HEK293T (cell line): ENCODE results near the gene TMUB1.

Experiments used
- ARNT ChIP-seq: fragments of 450-650 bp; IDR thresholded peaks from 2 replicates; pipeline ENCODE4 v1.6.1; 2017; ENCODE audit warnings: mild to moderate bottlenecking
- ELF4 ChIP-seq: fragments of 450-650 bp; IDR thresholded peaks from 2 replicates; pipeline ENCODE4 v1.6.1; 2017; ENCODE audit warnings: antibody characterized with exemption
- FOXK2 ChIP-seq: fragments of 450-650 bp; IDR thresholded peaks from 2 replicates; pipeline ENCODE4 v1.6.1; 2016; ENCODE audit warnings: mild to moderate bottlenecking
- FOXM1 ChIP-seq: fragments of 450-650 bp; IDR thresholded peaks from 2 replicates; pipeline ENCODE4 v1.6.1; 2017; ENCODE audit warnings: mild to moderate bottlenecking, borderline replicate concordance
- L3MBTL2 ChIP-seq: fragments of 450-650 bp; conservative IDR thresholded peaks from 2 replicates; pipeline ENCODE4 v1.6.1; 2016; ENCODE audit warnings: mild to moderate bottlenecking
- LEF1 ChIP-seq: fragments of 450-650 bp; IDR thresholded peaks from 2 replicates; pipeline ENCODE4 v1.6.1; 2017; ENCODE audit warnings: mild to moderate bottlenecking, borderline replicate concordance
- NFRKB ChIP-seq: fragments of 450-650 bp; IDR thresholded peaks from 2 replicates; pipeline ENCODE4 v1.6.1; 2016; ENCODE audit warnings: mild to moderate bottlenecking, moderate library complexity
- SP1 ChIP-seq: fragments of 450-650 bp; IDR thresholded peaks from 2 replicates; pipeline ENCODE4 v1.6.1; 2017
- SUZ12 ChIP-seq: fragments of 450-650 bp; IDR thresholded peaks from 2 replicates; pipeline ENCODE4 v1.6.1; 2016; ENCODE audit warnings: mild to moderate bottlenecking
- ZNF384 ChIP-seq: fragments of 450-650 bp; IDR thresholded peaks from 2 replicates; pipeline ENCODE4 v1.6.1; 2016

DNA sequence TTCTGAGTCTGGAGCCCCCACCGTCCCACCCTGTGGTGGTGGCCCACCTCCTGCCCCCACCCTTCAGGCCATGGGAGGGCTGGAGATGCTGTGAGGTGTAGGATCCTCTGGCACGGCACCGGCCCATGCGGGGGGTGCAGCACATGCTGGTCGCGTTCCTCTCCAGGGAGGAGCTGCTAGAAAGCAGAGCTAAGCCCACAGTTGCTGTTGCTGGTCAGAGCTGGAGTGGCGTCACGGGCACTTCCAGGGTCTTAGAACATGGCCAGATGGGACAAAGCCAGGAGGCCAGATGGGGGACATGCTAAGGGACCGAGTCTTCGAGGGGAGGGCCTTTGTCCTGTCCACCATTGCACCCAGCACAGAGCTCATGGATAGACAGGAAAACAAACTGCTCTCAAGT, 24.6 kb upstream of the TMUB1 start:
- TF ChIP-seq SUZ12: no peak
- no peak for TF ChIP-seq LEF1
- no peak for TF ChIP-seq FOXM1
- TF ChIP-seq SP1: no peak
- TF ChIP-seq ZNF384: no peak
- TF ChIP-seq ELF4: no peak
- no peak for TF ChIP-seq FOXK2
- TF ChIP-seq NFRKB: no peak
- TF ChIP-seq ARNT: no peak
- TF ChIP-seq L3MBTL2: no peak
